HG03060 (cell line): Measurements from ENCODE around the gene ANKRD45.
"Not testable (repeated sequence)": the region's sequence is repeated elsewhere in the genome, so short reads cannot be mapped to it uniquely, and the experiment has no call there.

Source experiments
- ATAC-seq: cut with Tn5 transposase; IDR thresholded peaks from one replicate; pipeline ENCODE4 v1.9.1; 2021; ENCODE audit warnings: low read depth, moderate number of reproducible peaks; ENCODE audit not compliant: unreplicated experiment

The ANKRD45 gene

GRCh38 chr1:173580658-173581057 lies 89.0 kb downstream of the ANKRD45 start:
- ATAC-seq, result no peak

- ATAC-seq, result no peak
These were observed 89.6 kb downstream of the ANKRD45 start for GRCh38 chr1:173580071-173580470.

- ATAC-seq, result no peak
These were observed 96.1 kb downstream of the ANKRD45 start for GRCh38 chr1:173573596-173573995.

GRCh38 chr1:173572201-173572873 lies 97.3 kb downstream of the ANKRD45 start:
- no peak for ATAC-seq

GRCh38 chr1:173570370-173571007 lies 99.2 kb downstream of the ANKRD45 start:
- no peak for ATAC-seq

GRCh38 chr1:173568483-173568882 lies 101.2 kb downstream of the ANKRD45 start:
- ATAC-seq, result no peak

GRCh38 chr1:173563846-173564245 lies 105.8 kb downstream of the ANKRD45 start:
- not testable (repeated sequence) for ATAC-seq

GRCh38 chr1:173562813-173563212 lies 106.8 kb downstream of the ANKRD45 start:
- ATAC-seq, result no peak

- no peak for ATAC-seq
These were observed 108.4 kb downstream of the ANKRD45 start for GRCh38 chr1:173561263-173561662.

GRCh38 chr1:173560285-173560880 lies 109.3 kb downstream of the ANKRD45 start:
- ATAC-seq, result no peak
